Measurements from ENCODE around the gene TMEM185A. TPM values are rescaled to one million over a fixed set of nuclear protein-coding genes. Genes with fewer than 3 reads are reported as not detected.
"Not testable (repeated sequence)": the region's sequence is repeated elsewhere in the genome, so short reads cannot be mapped to it uniquely, and the experiment has no call there.

TMEM185A gene
- total RNA-seq, 2 donors from 2014 or later, result 12.5 to 18.8 TPM

GRCh38 chrX:149618871-149619270 is 12.7 kb downstream of the TMEM185A start:
- no peak for DNase-seq
- intact Hi-C loops (cut with DNase I), result no loop called here
- no peak overlapping the region for H3K27ac ChIP-seq
- no peak for TF ChIP-seq CTCF (IDR thresholded peaks at IDR 0.05)
- H3K9ac ChIP-seq (ENCODE audit: low read depth in 2 of 2, low read length in 2 of 2), result no peak overlapping the region
- no peaks in the 10 kb centered on the region for H3K4me1 ChIP-seq
- H3K9me3 ChIP-seq, result no peaks in the 10 kb centered on the region
- H3K36me3 ChIP-seq, result no peaks in the 10 kb centered on the region
- H3K4me3 ChIP-seq, result no peak overlapping the region
- no peaks in the 10 kb centered on the region for H3K27me3 ChIP-seq

GRCh38 chrX:149611623-149612175 is 19.9 kb downstream of the TMEM185A start:
- intact Hi-C loops (cut with DNase I), result no loop called here
- no peak for DNase-seq

GRCh38 chrX:149610511-149610910 is 21.1 kb downstream of the TMEM185A start:
- H3K4me3 ChIP-seq, result no peak overlapping the region
- intact Hi-C loops (cut with DNase I), result no loop called here
- H3K27ac ChIP-seq, result no peak overlapping the region
- H3K4me1 ChIP-seq, result no peaks in the 10 kb centered on the region
- no peak overlapping the region for H3K9ac ChIP-seq (ENCODE audit: low read depth in 2 of 2, low read length in 2 of 2)
- no peaks in the 10 kb centered on the region for H3K27me3 ChIP-seq
- no peak for DNase-seq
- TF ChIP-seq CTCF (IDR thresholded peaks at IDR 0.05), result no peak
- no peaks in the 10 kb centered on the region for H3K36me3 ChIP-seq
- no peaks in the 10 kb centered on the region for H3K9me3 ChIP-seq

More at GRCh38 chrX:149611623-149612175, 19.9 kb downstream of the TMEM185A start:
- Histone ChIP-seq H3K9ac (ENCODE audit: low read depth in 2 of 2, low read length in 2 of 2) (no peak overlapping the region), H3K27ac (no peak overlapping the region), H3K4me3 (no peak overlapping the region), H3K9me3 (no peaks in the 10 kb centered on the region), H3K4me1 (no peaks in the 10 kb centered on the region), H3K27me3 (no peaks in the 10 kb centered on the region), H3K36me3 (no peaks in the 10 kb centered on the region)
- TF ChIP-seq CTCF (IDR thresholded peaks at IDR 0.05), result no peak

GRCh38 chrX:149607699-149608098 is 23.9 kb downstream of the TMEM185A start:
- no peak overlapping the region for H3K4me3 ChIP-seq
- TF ChIP-seq CTCF (IDR thresholded peaks at IDR 0.05), result no peak
- no peaks in the 10 kb centered on the region for H3K9me3 ChIP-seq
- no peaks in the 10 kb centered on the region for H3K36me3 ChIP-seq
- no peaks in the 10 kb centered on the region for H3K4me1 ChIP-seq
- H3K9ac ChIP-seq (ENCODE audit: low read depth in 2 of 2, low read length in 2 of 2), result no peak overlapping the region
- no peaks in the 10 kb centered on the region for H3K27me3 ChIP-seq
- DNase-seq, result no peak
- no peak overlapping the region for H3K27ac ChIP-seq
- intact Hi-C loops (cut with DNase I), result no loop called here

GRCh38 chrX:149605248-149605885 is 26.2 kb downstream of the TMEM185A start:
- intact Hi-C loops (cut with DNase I); H3K9ac ChIP-seq (ENCODE audit: low read depth in 2 of 2, low read length in 2 of 2): not testable (repeated sequence)

GRCh38 chrX:149598603-149599002 is 33.0 kb downstream of the TMEM185A start:
- H3K27me3 ChIP-seq; H3K4me3 ChIP-seq; H3K9ac ChIP-seq (ENCODE audit: low read depth in 2 of 2, low read length in 2 of 2); H3K27ac ChIP-seq; H3K36me3 ChIP-seq; H3K4me1 ChIP-seq; H3K9me3 ChIP-seq; DNase-seq; intact Hi-C loops (cut with DNase I): not testable (repeated sequence)

More at GRCh38 chrX:149605248-149605885, 26.2 kb downstream of the TMEM185A start:
- not testable (repeated sequence) for DNase-seq, H3K4me3 ChIP-seq, H3K27me3 ChIP-seq, H3K36me3 ChIP-seq, H3K4me1 ChIP-seq, H3K9me3 ChIP-seq, H3K27ac ChIP-seq

GRCh38 chrX:149595943-149596342 is 35.6 kb downstream of the TMEM185A start:
- H3K9ac ChIP-seq (ENCODE audit: low read depth in 2 of 2, low read length in 2 of 2); H3K36me3 ChIP-seq; H3K9me3 ChIP-seq; H3K27me3 ChIP-seq; DNase-seq; H3K4me1 ChIP-seq; H3K27ac ChIP-seq; H3K4me3 ChIP-seq; intact Hi-C loops (cut with DNase I): not testable (repeated sequence)

GRCh38 chrX:149595214-149595613 is 36.4 kb downstream of the TMEM185A start, which contains the start of gene HSFX2:
TSS of gene HSFX2 (minus strand) at chrX:149595314. CDS start at chrX:149594700, 614 bp downstream.
- H3K9me3 ChIP-seq; H3K4me1 ChIP-seq; H3K27me3 ChIP-seq; H3K36me3 ChIP-seq; DNase-seq; intact Hi-C loops (cut with DNase I); H3K27ac ChIP-seq; H3K4me3 ChIP-seq; H3K9ac ChIP-seq (ENCODE audit: low read depth in 2 of 2, low read length in 2 of 2): not testable (repeated sequence)

GRCh38 chrX:149590993-149591392 is 40.6 kb downstream of the TMEM185A start:
- H3K27me3 ChIP-seq; H3K4me3 ChIP-seq; H3K36me3 ChIP-seq; H3K9me3 ChIP-seq; DNase-seq; H3K4me1 ChIP-seq; intact Hi-C loops (cut with DNase I); H3K27ac ChIP-seq; H3K9ac ChIP-seq (ENCODE audit: low read depth in 2 of 2, low read length in 2 of 2): not testable (repeated sequence)

GRCh38 chrX:149587359-149587758 is 44.2 kb downstream of the TMEM185A start, which contains the start of gene MAGEA9B:
TSS of gene MAGEA9B (minus strand) at chrX:149587459. CDS start at chrX:149583179, 4,280 bp downstream.
- DNase-seq; H3K4me1 ChIP-seq; H3K27me3 ChIP-seq; H3K36me3 ChIP-seq; H3K9ac ChIP-seq (ENCODE audit: low read depth in 2 of 2, low read length in 2 of 2); H3K4me3 ChIP-seq; H3K9me3 ChIP-seq; H3K27ac ChIP-seq; intact Hi-C loops (cut with DNase I): not testable (repeated sequence)

Data from colonic mucosa (tissue), 4 donors.